GM12878 (cell line): ENCODE data around the gene CDKN2B-AS1. TPM values are rescaled to one million over a fixed set of nuclear protein-coding genes. Genes with fewer than 3 reads are reported as not detected.

Source experiments
- ATF2 ChIP-seq: IDR thresholded peaks from 2 replicates; pipeline ENCODE4 v1.6.1; 2012; ENCODE audit warnings: low read length, inconsistent platforms
- CTCF ChIP-seq, 3 experiments: IDR thresholded peaks in 2 of 3; conservative IDR thresholded peaks in 1 of 3; 2 replicates each; pipeline ENCODE4 v1.5.1; 2011; ENCODE audit warnings: low read depth in 3 of 3, low read length in 3 of 3, mild to moderate bottlenecking in 3 of 3, control low read depth in 2 of 3, moderate library complexity in 2 of 3, inconsistent platforms in 1 of 3, mixed read lengths in 1 of 3; ENCODE audit not compliant: control insufficient read depth in 2 of 3, insufficient read depth in 1 of 3; ENCODE audit errors: extremely low read depth in 1 of 3
- PBX3 ChIP-seq: IDR thresholded peaks from 2 replicates; pipeline ENCODE4 v1.6.1; 2011; ENCODE audit warnings: mild to moderate bottlenecking, low read depth, low read length, moderate library complexity; ENCODE audit not compliant: insufficient replicate concordance
- YBX1 ChIP-seq: fragments of 450-650 bp; IDR thresholded peaks from 2 replicates; pipeline ENCODE4 v1.6.1; 2016; ENCODE audit warnings: antibody characterized with exemption
- ZNF622 ChIP-seq: fragments of 450-650 bp; IDR thresholded peaks from 2 replicates; pipeline ENCODE4 v1.6.1; 2017; ENCODE audit warnings: mild to moderate bottlenecking, inconsistent platforms
- polyA plus RNA-seq, 11 experiments: library from polyadenylated mRNA; depleted of rRNA in 4 of 11; unstranded in 6 of 11; stranded (reverse) in 5 of 11; fragments of >200 nt; fragmentation: Nextera tagmentation in 4 of 11; fragmentation: Illumina TruSeq in 1 of 11; extraction: Ambion mirVana in 4 of 11; extraction: Trizol in 1 of 11; gene quantifications; 1 replicate in 1 of 11; 2 replicates in 10 of 11; pipeline versions ENCODE4 v1.2.1 to v1.2.3, GENCODE V29; 2011 to 2016; ENCODE audit warnings: inconsistent platforms in 2 of 11, missing spikeins in 2 of 11, low read depth in 1 of 11
- total RNA-seq, 4 experiments: library from RNA; depleted of rRNA in 3 of 4; stranded (reverse); fragments of >200 nt in 3 of 4; fragmentation: Illumina TruSeq in 1 of 4; extraction: Trizol in 1 of 4; gene quantifications; 2 replicates each; pipeline versions ENCODE4 v1.2.1 to v1.2.3, GENCODE V29; 2013 to 2021
- TF ChIP-seq, protein P1 (sequence below): fragments of 450-650 bp; formaldehyde crosslinking; IDR thresholded peaks from 2 replicates; pipeline ENCODE4 v1.4.0; 2020; ENCODE audit warnings: mild to moderate bottlenecking, moderate library complexity
- TF ChIP-seq, protein P2 (sequence below): IDR thresholded peaks from 2 replicates; pipeline ENCODE4 v1.6.1; 2012; ENCODE audit warnings: low read depth, low read length, improper control_type of control experiment
- TF ChIP-seq, protein P3 (sequence below): fragments of 450-650 bp; IDR thresholded peaks from 2 replicates; pipeline ENCODE4 v1.6.1; 2018; ENCODE audit warnings: mild to moderate bottlenecking, low read depth, moderate library complexity; ENCODE audit not compliant: partially characterized antibody

CDKN2B-AS1 gene
- total and polyA plus RNA-seq, 10 of the 15 experiments (the other 5 are each of a cell fraction or from before 2014, with no cell fraction given) = 0.22 to 2.2 (median 1.0) TPM; not detected in 1

- TF ChIP-seq, protein P1, sequence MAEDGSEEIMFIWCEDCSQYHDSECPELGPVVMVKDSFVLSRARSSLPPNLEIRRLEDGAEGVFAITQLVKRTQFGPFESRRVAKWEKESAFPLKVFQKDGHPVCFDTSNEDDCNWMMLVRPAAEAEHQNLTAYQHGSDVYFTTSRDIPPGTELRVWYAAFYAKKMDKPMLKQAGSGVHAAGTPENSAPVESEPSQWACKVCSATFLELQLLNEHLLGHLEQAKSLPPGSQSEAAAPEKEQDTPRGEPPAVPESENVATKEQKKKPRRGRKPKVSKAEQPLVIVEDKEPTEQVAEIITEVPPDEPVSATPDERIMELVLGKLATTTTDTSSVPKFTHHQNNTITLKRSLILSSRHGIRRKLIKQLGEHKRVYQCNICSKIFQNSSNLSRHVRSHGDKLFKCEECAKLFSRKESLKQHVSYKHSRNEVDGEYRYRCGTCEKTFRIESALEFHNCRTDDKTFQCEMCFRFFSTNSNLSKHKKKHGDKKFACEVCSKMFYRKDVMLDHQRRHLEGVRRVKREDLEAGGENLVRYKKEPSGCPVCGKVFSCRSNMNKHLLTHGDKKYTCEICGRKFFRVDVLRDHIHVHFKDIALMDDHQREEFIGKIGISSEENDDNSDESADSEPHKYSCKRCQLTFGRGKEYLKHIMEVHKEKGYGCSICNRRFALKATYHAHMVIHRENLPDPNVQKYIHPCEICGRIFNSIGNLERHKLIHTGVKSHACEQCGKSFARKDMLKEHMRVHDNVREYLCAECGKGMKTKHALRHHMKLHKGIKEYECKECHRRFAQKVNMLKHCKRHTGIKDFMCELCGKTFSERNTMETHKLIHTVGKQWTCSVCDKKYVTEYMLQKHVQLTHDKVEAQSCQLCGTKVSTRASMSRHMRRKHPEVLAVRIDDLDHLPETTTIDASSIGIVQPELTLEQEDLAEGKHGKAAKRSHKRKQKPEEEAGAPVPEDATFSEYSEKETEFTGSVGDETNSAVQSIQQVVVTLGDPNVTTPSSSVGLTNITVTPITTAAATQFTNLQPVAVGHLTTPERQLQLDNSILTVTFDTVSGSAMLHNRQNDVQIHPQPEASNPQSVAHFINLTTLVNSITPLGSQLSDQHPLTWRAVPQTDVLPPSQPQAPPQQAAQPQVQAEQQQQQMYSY (CRISPR knock-in tag) = no peak
- TF ChIP-seq ZNF622 (no peak), PBX3 (no peak), ATF2 (no peak), YBX1 (no peak), CTCF (IDR thresholded peaks at IDR 0.05 in 2 of 3, conservative IDR thresholded peaks at IDR 0.05 in 1 of 3; ENCODE audit: control insufficient read depth in 2 of 3, extremely low read depth in 1 of 3, insufficient read depth in 1 of 3, low read depth in 3 of 3, low read length in 3 of 3) (no peak)
- TF ChIP-seq, protein P2, sequence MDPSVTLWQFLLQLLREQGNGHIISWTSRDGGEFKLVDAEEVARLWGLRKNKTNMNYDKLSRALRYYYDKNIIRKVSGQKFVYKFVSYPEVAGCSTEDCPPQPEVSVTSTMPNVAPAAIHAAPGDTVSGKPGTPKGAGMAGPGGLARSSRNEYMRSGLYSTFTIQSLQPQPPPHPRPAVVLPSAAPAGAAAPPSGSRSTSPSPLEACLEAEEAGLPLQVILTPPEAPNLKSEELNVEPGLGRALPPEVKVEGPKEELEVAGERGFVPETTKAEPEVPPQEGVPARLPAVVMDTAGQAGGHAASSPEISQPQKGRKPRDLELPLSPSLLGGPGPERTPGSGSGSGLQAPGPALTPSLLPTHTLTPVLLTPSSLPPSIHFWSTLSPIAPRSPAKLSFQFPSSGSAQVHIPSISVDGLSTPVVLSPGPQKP = no peak
- TF ChIP-seq, protein P3, sequence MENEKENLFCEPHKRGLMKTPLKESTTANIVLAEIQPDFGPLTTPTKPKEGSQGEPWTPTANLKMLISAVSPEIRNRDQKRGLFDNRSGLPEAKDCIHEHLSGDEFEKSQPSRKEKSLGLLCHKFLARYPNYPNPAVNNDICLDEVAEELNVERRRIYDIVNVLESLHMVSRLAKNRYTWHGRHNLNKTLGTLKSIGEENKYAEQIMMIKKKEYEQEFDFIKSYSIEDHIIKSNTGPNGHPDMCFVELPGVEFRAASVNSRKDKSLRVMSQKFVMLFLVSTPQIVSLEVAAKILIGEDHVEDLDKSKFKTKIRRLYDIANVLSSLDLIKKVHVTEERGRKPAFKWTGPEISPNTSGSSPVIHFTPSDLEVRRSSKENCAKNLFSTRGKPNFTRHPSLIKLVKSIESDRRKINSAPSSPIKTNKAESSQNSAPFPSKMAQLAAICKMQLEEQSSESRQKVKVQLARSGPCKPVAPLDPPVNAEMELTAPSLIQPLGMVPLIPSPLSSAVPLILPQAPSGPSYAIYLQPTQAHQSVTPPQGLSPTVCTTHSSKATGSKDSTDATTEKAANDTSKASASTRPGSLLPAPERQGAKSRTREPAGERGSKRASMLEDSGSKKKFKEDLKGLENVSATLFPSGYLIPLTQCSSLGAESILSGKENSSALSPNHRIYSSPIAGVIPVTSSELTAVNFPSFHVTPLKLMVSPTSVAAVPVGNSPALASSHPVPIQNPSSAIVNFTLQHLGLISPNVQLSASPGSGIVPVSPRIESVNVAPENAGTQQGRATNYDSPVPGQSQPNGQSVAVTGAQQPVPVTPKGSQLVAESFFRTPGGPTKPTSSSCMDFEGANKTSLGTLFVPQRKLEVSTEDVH = no peak
Observed at GRCh38 chr9:22148528-22148875, 153.9 kb downstream of the CDKN2B-AS1 start (continued).
